NCI-H524 treated with DMSO at 0.1 percent for 48 hours (cell line): ENCODE measurements around the gene GPATCH4.
"Not testable (repeated sequence)": the region's sequence is repeated elsewhere in the genome, so short reads cannot be mapped to it uniquely, and the experiment has no call there.

Experiments used
- DNase-seq: peaks from one replicate; lab custom pipeline; 2025; lab: John Stamatoyannopoulos, UW

The GPATCH4 gene

GRCh38 chr1:156626079-156626438 is 24.8 kb upstream of the GPATCH4 start:
- DNase-seq, result no peak

GRCh38 chr1:156625436-156626078 is 24.3 kb upstream of the GPATCH4 start:
- DNase-seq, result no peak

- no peak for DNase-seq
These were observed 23.6 kb upstream of the GPATCH4 start for GRCh38 chr1:156624814-156625435.

- DNase-seq, result no peak
These were observed 22.9 kb upstream of the GPATCH4 start for GRCh38 chr1:156623946-156624813.

GRCh38 chr1:156622581-156623297 is 21.5 kb upstream of the GPATCH4 start:
- no peak for DNase-seq

GRCh38 chr1:156619582-156619955 is 18.3 kb upstream of the GPATCH4 start:
- DNase-seq, result no peak

- DNase-seq, result no peak
These were observed 17.7 kb upstream of the GPATCH4 start, which contains the start of gene HAPLN2 for GRCh38 chr1:156618853-156619581. TSS of gene HAPLN2 (plus strand) at chr1:156619415. CDS start at chr1:156623491, 4,076 bp downstream.

- no peak for DNase-seq
These were observed 15.2 kb upstream of the GPATCH4 start for GRCh38 chr1:156616463-156616862.

- no peak for DNase-seq
These were observed 14.7 kb upstream of the GPATCH4 start for GRCh38 chr1:156615946-156616345.

GRCh38 chr1:156612666-156613065 is 11.4 kb upstream of the GPATCH4 start:
- DNase-seq, result no peak

GRCh38 chr1:156610072-156610471 is 8.8 kb upstream of the GPATCH4 start:
- DNase-seq, result not testable (repeated sequence)

GRCh38 chr1:156608981-156609380 is 7.7 kb upstream of the GPATCH4 start:
- DNase-seq, result no peak

GRCh38 chr1:156608036-156608674 is 6.9 kb upstream of the GPATCH4 start:
- DNase-seq, result peak; percentile 68

- not testable (repeated sequence) for DNase-seq
These were observed 6.1 kb upstream of the GPATCH4 start for GRCh38 chr1:156607344-156607743.

- no peak for DNase-seq
These were observed 1.3 kb upstream of the GPATCH4 start for GRCh38 chr1:156602557-156602993.

GRCh38 chr1:156601892-156602291 is 613 bp upstream of the GPATCH4 start:
- no peak for DNase-seq

- DNase-seq, result no peak
These were observed 552 bp downstream of the GPATCH4 start for GRCh38 chr1:156600733-156601121.

GRCh38 chr1:156599811-156600210 is 1.5 kb downstream of the GPATCH4 start:
- no peak for DNase-seq

GRCh38 chr1:156598731-156599432 is 2.4 kb downstream of the GPATCH4 start:
- DNase-seq, result no peak

GRCh38 chr1:156598125-156598524 is 3.2 kb downstream of the GPATCH4 start:
- no peak for DNase-seq
